Endodermal cell (in vitro differentiated cells): ENCODE measurements around the gene LIPC. TPM values are rescaled to one million over a fixed set of nuclear protein-coding genes. Genes with fewer than 3 reads are reported as not detected.
A peak's percentile ranks its signal among the peaks of the same experiment; 100 is the strongest.

Experiments used
- DNase-seq: peaks from one replicate; pipeline ENCODE4 v3.0.0-alpha.2; 2017
- H3K27ac ChIP-seq: 2 replicates; pipeline ENCODE4 v1.5.1; 2013; ENCODE audit warnings: mild to moderate bottlenecking, low read depth, low read length, moderate library complexity
- H3K27me3 ChIP-seq: 2 replicates; pipeline ENCODE4 v1.6.1; 2013; ENCODE audit warnings: mild to moderate bottlenecking, low read length, moderate library complexity; ENCODE audit not compliant: insufficient read depth, control insufficient read depth, poor library complexity, severe bottlenecking
- H3K36me3 ChIP-seq: 2 replicates; pipeline ENCODE4 v1.7.0; 2013; ENCODE audit warnings: mild to moderate bottlenecking, low read length, moderate library complexity; ENCODE audit not compliant: control insufficient read depth, insufficient read depth
- H3K4me1 ChIP-seq: one replicate; pipeline ENCODE4 v1.7.0; 2013; ENCODE audit warnings: low read length; ENCODE audit not compliant: control insufficient read depth, insufficient read depth
- H3K4me3 ChIP-seq: 2 replicates; pipeline ENCODE4 v1.5.1; 2013; ENCODE audit warnings: mild to moderate bottlenecking, low read length, moderate library complexity
- H3K9ac ChIP-seq: 2 replicates; pipeline ENCODE4 v1.6.1; 2013; ENCODE audit warnings: mild to moderate bottlenecking, low read length, moderate library complexity; ENCODE audit not compliant: poor library complexity, severe bottlenecking; ENCODE audit errors: extremely low read depth
- H3K9me3 ChIP-seq: 2 replicates; pipeline ENCODE4 v1.6.1; 2013; ENCODE audit warnings: mild to moderate bottlenecking, low read length, moderate library complexity; ENCODE audit not compliant: control insufficient read depth
- H3K27ac Mint-ChIP-seq: 2 replicates; pipeline ENCODE4 v1.8.0; 2020; ENCODE audit warnings: mixed read lengths
- H3K27me3 Mint-ChIP-seq: 2 replicates; pipeline ENCODE4 v1.8.0; 2021; ENCODE audit warnings: mild to moderate bottlenecking, mixed read lengths; ENCODE audit not compliant: insufficient read depth
- H3K36me3 Mint-ChIP-seq: 2 replicates; pipeline ENCODE4 v1.8.0; 2020; ENCODE audit warnings: low read depth, mixed read lengths
- H3K4me1 Mint-ChIP-seq: 2 replicates; pipeline ENCODE4 v1.8.0; 2020; ENCODE audit warnings: mixed read lengths
- H3K4me3 Mint-ChIP-seq: 2 replicates; pipeline ENCODE4 v1.8.0; 2020; ENCODE audit warnings: mild to moderate bottlenecking, moderate library complexity, mixed read lengths
- H3K9me3 Mint-ChIP-seq: 2 replicates; pipeline ENCODE4 v1.8.0; 2020; ENCODE audit warnings: mild to moderate bottlenecking, mixed read lengths
- CTCF ChIP-seq: fragments of 200-600 bp; sonication (generic); conservative IDR thresholded peaks from 2 replicates; pipeline ENCODE4 v1.5.0; 2021; ENCODE audit warnings: antibody characterized with exemption, mild to moderate bottlenecking
- WGBS, 2 experiments: methylation state at CpG; one replicate each; pipeline versions ENCODE4 v1.1.5 to v1.1.7; 2013; ENCODE audit warnings: missing lambda C conversion rate in 2 of 2, mixed read lengths in 1 of 2; ENCODE audit not compliant: insufficient coverage in 1 of 2, insufficient read length in 1 of 2; 5-methylcytosine and 5-hydroxymethylcytosine counted together
- total RNA-seq, 2 donors: library from RNA; stranded (reverse); fragmentation: NEBNext Ultra II Directional in 1 of 2; extraction: Animal tissue kit (Norgen Biotek cat#: 25700) in 1 of 2; gene quantifications; 2 replicates in 1 of 2; 3 replicates in 1 of 2; pipeline ENCODE4 v1.2.1, GENCODE V29; 2021

Gene LIPC
- total RNA-seq, 2 donors from 2014 or later = not detected

- DNase-seq = no peak
- no peak for TF ChIP-seq CTCF
- Mint-ChIP-seq H3K4me1 (peaks cover 9% of the 10 kb centered on the region), H3K9me3 (no peaks in the 10 kb centered on the region), H3K4me3 (no peak overlapping the region), H3K27me3 (no peaks in the 10 kb centered on the region), H3K36me3 (peaks cover 43% of the 10 kb centered on the region), H3K27ac (no peak overlapping the region)
- H3K27ac ChIP-seq = no peak overlapping the region
- no peak overlapping the region for H3K9ac ChIP-seq
- H3K36me3 ChIP-seq = peaks cover 63% of the 10 kb centered on the region
- no peaks in the 10 kb centered on the region for H3K27me3 ChIP-seq
- WGBS, 2 experiments = 86 to 92% methylated on average over 1 to 4 of the region's 5 CpGs
- no peak overlapping the region for H3K4me3 ChIP-seq
- H3K4me1 ChIP-seq = no peaks in the 10 kb centered on the region
- no peaks in the 10 kb centered on the region for H3K9me3 ChIP-seq
Observed at GRCh38 chr15:58608129-58608590, 176.4 kb downstream of the LIPC start.

- no peak for TF ChIP-seq CTCF
- Mint-ChIP-seq H3K4me1 (peaks cover 9% of the 10 kb centered on the region), H3K4me3 (no peak overlapping the region), H3K27me3 (no peaks in the 10 kb centered on the region), H3K36me3 (peaks cover 42% of the 10 kb centered on the region), H3K27ac (no peak overlapping the region), H3K9me3 (peaks cover 2% of the 10 kb centered on the region)
- Histone ChIP-seq H3K9me3 (peaks cover 2% of the 10 kb centered on the region), H3K4me3 (no peak overlapping the region), H3K9ac (no peak overlapping the region), H3K36me3 (peaks cover 61% of the 10 kb centered on the region), H3K27ac (no peak overlapping the region), H3K4me1 (no peaks in the 10 kb centered on the region), H3K27me3 (no peaks in the 10 kb centered on the region)
- 93% methylated on average over 1 of the region's 1 CpG; no CpG with 5 or more reads in 1 of the 2 experiments for WGBS, 2 experiments
- DNase-seq = no peak
Observed at GRCh38 chr15:58608711-58609110, 176.9 kb downstream of the LIPC start.

- no peaks in the 10 kb centered on the region for H3K27me3 ChIP-seq
- H3K9me3 ChIP-seq = peaks cover 31% of the 10 kb centered on the region
- TF ChIP-seq CTCF = peak; percentile 41
- Mint-ChIP-seq H3K9me3 (peaks cover 25% of the 10 kb centered on the region), H3K27ac (peak overlapping the region; percentile 22), H3K27me3 (no peaks in the 10 kb centered on the region), H3K36me3 (peaks cover 53% of the 10 kb centered on the region), H3K4me1 (peaks cover 9% of the 10 kb centered on the region), H3K4me3 (no peak overlapping the region)
- no peak overlapping the region for H3K27ac ChIP-seq
- peaks cover 69% of the 10 kb centered on the region for H3K36me3 ChIP-seq
- H3K4me1 ChIP-seq = no peaks in the 10 kb centered on the region
- no peak overlapping the region for H3K9ac ChIP-seq
- WGBS, 2 experiments = 91 to 93% methylated on average over 4 to 6 of the region's 6 CpGs
- DNase-seq = no peak
- no peak overlapping the region for H3K4me3 ChIP-seq
Observed at GRCh38 chr15:58611731-58612676, 180.2 kb downstream of the LIPC start.
